ENCODE measurements around the gene PSMD11.

The PSMD11 gene

GRCh38 chr17:32483451-32484019 lies 39.2 kb downstream of the PSMD11 start:
- peak; percentile 54 for ATAC-seq (ENCODE audit: insufficient read depth, low read depth)
- no peak overlapping the region for H3K9ac ChIP-seq (ENCODE audit: low read depth, low read length)
- DNase-seq, result peak; percentile 42
- peaks cover 11% of the 10 kb centered on the region for H4K20me1 ChIP-seq (ENCODE audit: insufficient read depth, low read length)
- H2AFZ ChIP-seq (ENCODE audit: low read depth, low read length), result no peak overlapping the region
- no peak overlapping the region for H3K27ac ChIP-seq (ENCODE audit: low read length)
- peaks cover 52% of the 10 kb centered on the region for H3K36me3 ChIP-seq (ENCODE audit: insufficient read depth, low read length)
- peaks cover 19% of the 10 kb centered on the region for H3K4me1 ChIP-seq (ENCODE audit: insufficient read depth, low read length)
- no peak overlapping the region for H3K4me2 ChIP-seq (ENCODE audit: insufficient read depth, low read length)
- peaks cover 9% of the 10 kb centered on the region; the same call in 1 of the 2 replicates for H3K79me2 ChIP-seq (ENCODE audit: insufficient read depth, low read length)
- no peaks in the 10 kb centered on the region for H3K27me3 ChIP-seq (ENCODE audit: insufficient read depth, low read length, poor library complexity)
- TF ChIP-seq, protein P1, sequence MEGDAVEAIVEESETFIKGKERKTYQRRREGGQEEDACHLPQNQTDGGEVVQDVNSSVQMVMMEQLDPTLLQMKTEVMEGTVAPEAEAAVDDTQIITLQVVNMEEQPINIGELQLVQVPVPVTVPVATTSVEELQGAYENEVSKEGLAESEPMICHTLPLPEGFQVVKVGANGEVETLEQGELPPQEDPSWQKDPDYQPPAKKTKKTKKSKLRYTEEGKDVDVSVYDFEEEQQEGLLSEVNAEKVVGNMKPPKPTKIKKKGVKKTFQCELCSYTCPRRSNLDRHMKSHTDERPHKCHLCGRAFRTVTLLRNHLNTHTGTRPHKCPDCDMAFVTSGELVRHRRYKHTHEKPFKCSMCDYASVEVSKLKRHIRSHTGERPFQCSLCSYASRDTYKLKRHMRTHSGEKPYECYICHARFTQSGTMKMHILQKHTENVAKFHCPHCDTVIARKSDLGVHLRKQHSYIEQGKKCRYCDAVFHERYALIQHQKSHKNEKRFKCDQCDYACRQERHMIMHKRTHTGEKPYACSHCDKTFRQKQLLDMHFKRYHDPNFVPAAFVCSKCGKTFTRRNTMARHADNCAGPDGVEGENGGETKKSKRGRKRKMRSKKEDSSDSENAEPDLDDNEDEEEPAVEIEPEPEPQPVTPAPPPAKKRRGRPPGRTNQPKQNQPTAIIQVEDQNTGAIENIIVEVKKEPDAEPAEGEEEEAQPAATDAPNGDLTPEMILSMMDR (IDR thresholded peaks at IDR 0.05; ENCODE audit: borderline replicate concordance, extremely low read depth, low read length, poor library complexity, severe bottlenecking), result peak; percentile 78
- no peak for TF ChIP-seq EZH2 (IDR thresholded peaks at IDR 0.05; ENCODE audit: borderline replicate concordance, low read depth, low read length, severe bottlenecking)
- H3K9me3 ChIP-seq (ENCODE audit: insufficient read depth, low read length, severe bottlenecking), result no peaks in the 10 kb centered on the region
- H3K4me3 ChIP-seq (ENCODE audit: low read depth in 1 of 2, low read length in 2 of 2), result no peak overlapping the region

GRCh38 chr17:32484041-32484461 lies 39.7 kb downstream of the PSMD11 start:
- Histone ChIP-seq H3K4me3 (ENCODE audit: low read depth in 1 of 2, low read length in 2 of 2) (no peak overlapping the region), H3K27ac (ENCODE audit: low read length) (no peak overlapping the region), H3K4me1 (ENCODE audit: insufficient read depth, low read length) (peaks cover 24% of the 10 kb centered on the region), H3K27me3 (ENCODE audit: insufficient read depth, low read length, poor library complexity) (no peaks in the 10 kb centered on the region), H3K36me3 (ENCODE audit: insufficient read depth, low read length) (peaks cover 51% of the 10 kb centered on the region), H4K20me1 (ENCODE audit: insufficient read depth, low read length) (peaks cover 16% of the 10 kb centered on the region), H2AFZ (ENCODE audit: low read depth, low read length) (no peak overlapping the region), H3K9ac (ENCODE audit: low read depth, low read length) (no peak overlapping the region), H3K4me2 (ENCODE audit: insufficient read depth, low read length) (no peak overlapping the region), H3K9me3 (ENCODE audit: insufficient read depth, low read length, severe bottlenecking) (no peaks in the 10 kb centered on the region), H3K79me2 (ENCODE audit: insufficient read depth, low read length) (peaks cover 9% of the 10 kb centered on the region; the same call in 1 of the 2 replicates)
- DNase-seq (no peak), ATAC-seq (ENCODE audit: insufficient read depth, low read depth) (no peak)
- TF ChIP-seq EZH2 (IDR thresholded peaks at IDR 0.05; ENCODE audit: borderline replicate concordance, low read depth, low read length, severe bottlenecking), result no peak
- TF ChIP-seq, protein P1 (IDR thresholded peaks at IDR 0.05; ENCODE audit: borderline replicate concordance, extremely low read depth, low read length, poor library complexity, severe bottlenecking), result no peak

GRCh38 chr17:32484628-32485027 lies 40.3 kb downstream of the PSMD11 start:
- TF ChIP-seq, protein P1 (IDR thresholded peaks at IDR 0.05; ENCODE audit: borderline replicate concordance, extremely low read depth, low read length, poor library complexity, severe bottlenecking), result no peak
- TF ChIP-seq EZH2 (IDR thresholded peaks at IDR 0.05; ENCODE audit: borderline replicate concordance, low read depth, low read length, severe bottlenecking), result no peak
- no peak overlapping the region for H3K9ac ChIP-seq (ENCODE audit: low read depth, low read length)
- H3K9me3 ChIP-seq (ENCODE audit: insufficient read depth, low read length, severe bottlenecking), result no peaks in the 10 kb centered on the region
- ATAC-seq (ENCODE audit: insufficient read depth, low read depth) (no peak), DNase-seq (no peak)
- H3K4me2 ChIP-seq (ENCODE audit: insufficient read depth, low read length), result no peak overlapping the region
- no peaks in the 10 kb centered on the region for H3K27me3 ChIP-seq (ENCODE audit: insufficient read depth, low read length, poor library complexity)
- peaks cover 50% of the 10 kb centered on the region for H3K36me3 ChIP-seq (ENCODE audit: insufficient read depth, low read length)
- H3K4me1 ChIP-seq (ENCODE audit: insufficient read depth, low read length), result peaks cover 25% of the 10 kb centered on the region
- no peak overlapping the region for H2AFZ ChIP-seq (ENCODE audit: low read depth, low read length)
- peaks cover 9% of the 10 kb centered on the region; the same call in 1 of the 2 replicates for H3K79me2 ChIP-seq (ENCODE audit: insufficient read depth, low read length)
- peaks cover 19% of the 10 kb centered on the region for H4K20me1 ChIP-seq (ENCODE audit: insufficient read depth, low read length)
- H3K27ac ChIP-seq (ENCODE audit: low read length), result no peak overlapping the region
- no peak overlapping the region for H3K4me3 ChIP-seq (ENCODE audit: low read depth in 1 of 2, low read length in 2 of 2)
